Measurements from ENCODE around the gene PAPOLG. TPM values are rescaled to one million over a fixed set of nuclear protein-coding genes. Genes with fewer than 3 reads are reported as not detected.

The PAPOLG gene
- total RNA-seq, result 12.6 and 20.3 TPM in 2 replicates

GRCh38 chr2:60756097-60757087, at the start of gene PAPOLG:
PAPOLG (plus strand) TSS chr2:60756268; CDS start chr2:60756479, 211 bp downstream.
- peak within 1 kb of the TSS; percentile 81 for H3K4me3 ChIP-seq (ENCODE audit: low read depth, low read length)
- DNase-seq (ENCODE audit: low read depth), result peak; percentile 89
- TF ChIP-seq, protein P1, sequence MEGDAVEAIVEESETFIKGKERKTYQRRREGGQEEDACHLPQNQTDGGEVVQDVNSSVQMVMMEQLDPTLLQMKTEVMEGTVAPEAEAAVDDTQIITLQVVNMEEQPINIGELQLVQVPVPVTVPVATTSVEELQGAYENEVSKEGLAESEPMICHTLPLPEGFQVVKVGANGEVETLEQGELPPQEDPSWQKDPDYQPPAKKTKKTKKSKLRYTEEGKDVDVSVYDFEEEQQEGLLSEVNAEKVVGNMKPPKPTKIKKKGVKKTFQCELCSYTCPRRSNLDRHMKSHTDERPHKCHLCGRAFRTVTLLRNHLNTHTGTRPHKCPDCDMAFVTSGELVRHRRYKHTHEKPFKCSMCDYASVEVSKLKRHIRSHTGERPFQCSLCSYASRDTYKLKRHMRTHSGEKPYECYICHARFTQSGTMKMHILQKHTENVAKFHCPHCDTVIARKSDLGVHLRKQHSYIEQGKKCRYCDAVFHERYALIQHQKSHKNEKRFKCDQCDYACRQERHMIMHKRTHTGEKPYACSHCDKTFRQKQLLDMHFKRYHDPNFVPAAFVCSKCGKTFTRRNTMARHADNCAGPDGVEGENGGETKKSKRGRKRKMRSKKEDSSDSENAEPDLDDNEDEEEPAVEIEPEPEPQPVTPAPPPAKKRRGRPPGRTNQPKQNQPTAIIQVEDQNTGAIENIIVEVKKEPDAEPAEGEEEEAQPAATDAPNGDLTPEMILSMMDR (IDR thresholded peaks at IDR 0.05; ENCODE audit: insufficient read depth, low read depth, low read length), result no peak

DNA sequence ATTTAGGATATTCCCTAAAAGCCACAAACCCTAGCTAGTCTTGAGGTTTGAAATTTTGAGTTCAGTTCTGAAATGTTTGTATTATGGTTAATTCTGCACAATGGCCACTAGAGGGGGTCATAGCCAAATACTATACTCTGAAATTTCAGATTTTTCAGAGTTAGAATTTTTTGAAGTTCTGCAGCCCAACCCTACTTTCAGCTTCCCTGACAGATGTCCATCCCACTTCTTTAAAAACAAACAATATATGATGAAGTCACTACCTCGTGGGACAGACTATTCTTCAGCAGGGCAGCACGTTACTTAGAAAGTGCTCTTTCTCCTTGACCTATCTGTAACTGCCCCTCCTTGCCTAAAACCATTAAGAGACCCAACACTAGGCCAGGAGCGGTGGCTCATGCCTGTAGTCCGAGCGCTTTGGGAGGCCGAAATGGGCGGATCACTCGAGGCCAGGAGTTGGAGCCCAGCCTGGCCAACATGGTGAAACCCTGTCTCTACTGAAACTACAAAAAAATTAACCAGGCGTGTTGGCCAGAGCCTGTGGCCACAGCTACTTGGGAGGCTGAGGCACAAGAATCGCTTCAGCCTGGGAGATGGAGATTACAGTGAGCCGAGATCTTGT, 48.2 kb upstream of the PAPOLG start:
- no peak overlapping the region for H3K4me3 ChIP-seq (ENCODE audit: low read depth, low read length)
- TF ChIP-seq, protein P1 (IDR thresholded peaks at IDR 0.05; ENCODE audit: insufficient read depth, low read depth, low read length), result peak; percentile 62
- peak; percentile 33 for DNase-seq (ENCODE audit: low read depth)

GRCh38 chr2:60708630-60709320, 47.3 kb upstream of the PAPOLG start:
- TF ChIP-seq, protein P1 (IDR thresholded peaks at IDR 0.05; ENCODE audit: insufficient read depth, low read depth, low read length), result no peak
- DNase-seq (ENCODE audit: low read depth), result no peak
- H3K4me3 ChIP-seq (ENCODE audit: low read depth, low read length), result no peak overlapping the region

GRCh38 chr2:60710707-60711106, 45.4 kb upstream of the PAPOLG start:
- H3K4me3 ChIP-seq (ENCODE audit: low read depth, low read length), result no peak overlapping the region
- TF ChIP-seq, protein P1 (IDR thresholded peaks at IDR 0.05; ENCODE audit: insufficient read depth, low read depth, low read length), result no peak
- peak; percentile 2 for DNase-seq (ENCODE audit: low read depth)

- TF ChIP-seq, protein P1 (IDR thresholded peaks at IDR 0.05; ENCODE audit: insufficient read depth, low read depth, low read length), result no peak
- H3K4me3 ChIP-seq (ENCODE audit: low read depth, low read length), result no peak overlapping the region
- no peak for DNase-seq (ENCODE audit: low read depth)
These were observed 40.5 kb upstream of the PAPOLG start for GRCh38 chr2:60715561-60715960.

- TF ChIP-seq, protein P1 (IDR thresholded peaks at IDR 0.05; ENCODE audit: insufficient read depth, low read depth, low read length), result no peak
- peak; percentile 2 for DNase-seq (ENCODE audit: low read depth)
- H3K4me3 ChIP-seq (ENCODE audit: low read depth, low read length), result no peak overlapping the region
These were observed 38.4 kb upstream of the PAPOLG start for GRCh38 chr2:60717691-60718090.
